HG02884 (cell line): ENCODE data around the gene KCNE3.

Experiments used
- ATAC-seq: cut with Tn5 transposase; IDR thresholded peaks from one replicate; pipeline ENCODE4 v1.9.1; 2021; ENCODE audit warnings: mild to moderate bottlenecking, moderate library complexity; ENCODE audit not compliant: unreplicated experiment

Gene KCNE3

DNA sequence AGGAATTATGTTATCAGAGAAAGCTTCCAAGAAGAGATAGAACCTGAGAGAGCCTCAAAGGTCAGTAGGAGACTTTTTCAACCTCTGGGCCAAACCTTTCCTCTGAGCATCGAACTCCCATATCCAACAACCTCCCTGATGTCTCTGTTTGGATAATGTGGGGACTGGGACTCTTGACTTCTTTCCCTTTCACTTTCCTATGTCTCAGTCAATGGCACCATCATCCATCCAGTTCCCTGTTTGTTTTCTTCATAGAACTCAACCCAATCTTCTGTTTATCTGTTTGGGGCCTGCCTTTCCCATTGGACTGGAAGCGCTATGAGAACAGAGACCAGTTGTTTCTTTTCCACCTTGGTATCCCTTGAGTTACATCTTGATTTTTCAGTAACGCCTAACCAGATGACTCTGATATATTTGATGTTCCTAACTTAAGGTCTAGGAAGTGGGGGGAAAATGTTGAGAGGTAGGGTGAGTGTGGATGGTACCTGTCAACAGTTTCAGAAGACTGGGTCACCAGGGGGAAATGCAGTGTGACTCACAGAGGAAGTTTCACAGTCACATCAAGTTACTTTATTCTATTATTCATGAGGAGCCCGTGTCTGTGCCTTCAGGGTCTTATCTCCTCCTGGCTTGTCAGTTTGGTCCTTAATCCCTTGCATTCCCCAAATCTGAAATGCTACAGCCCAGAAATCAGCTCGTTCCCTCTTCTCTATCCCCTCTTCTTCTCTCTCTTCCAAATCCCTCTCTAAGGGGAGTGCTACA lies 4.5 kb upstream of the KCNE3 start:
- no peak for ATAC-seq

DNA sequence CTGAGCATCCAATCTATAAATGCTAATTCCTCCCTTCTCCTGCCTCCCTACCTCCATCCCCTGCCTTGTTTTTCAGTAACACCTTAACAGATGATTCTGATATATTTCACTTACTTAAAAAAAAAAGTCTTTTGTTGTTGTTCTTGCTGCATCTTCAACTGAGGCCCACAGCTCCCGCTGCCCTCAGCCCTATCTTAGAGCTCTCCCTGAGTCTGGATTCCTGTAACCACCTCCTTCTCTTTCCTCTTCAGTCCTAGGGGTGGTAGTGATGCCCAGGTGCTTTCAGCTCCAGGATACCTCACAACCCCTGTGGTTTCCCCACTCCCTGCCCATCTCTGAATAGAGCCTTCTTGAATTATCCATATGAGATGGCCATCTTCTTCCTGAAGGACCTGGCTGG lies 3.7 kb upstream of the KCNE3 start:
- no peak for ATAC-seq

DNA sequence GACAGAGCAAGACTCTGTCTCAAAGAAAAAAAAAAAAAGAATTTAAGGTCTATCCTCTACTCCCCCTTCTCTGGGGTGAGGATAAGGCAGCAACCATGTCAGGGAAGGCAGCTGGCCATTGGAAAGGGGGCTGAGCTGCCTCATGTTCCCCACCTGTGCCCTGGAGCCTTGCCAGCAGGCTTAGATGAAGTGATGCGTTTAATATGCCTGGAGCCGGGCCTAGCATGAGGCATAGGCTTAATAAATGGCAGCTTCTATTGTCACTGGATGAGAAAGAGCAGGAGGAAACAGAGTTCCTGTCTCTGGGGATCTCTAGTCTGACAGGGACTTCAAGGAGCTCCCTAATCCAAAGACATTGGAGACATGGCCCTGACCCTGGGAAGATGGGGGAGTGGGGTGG lies 3.2 kb upstream of the KCNE3 start:
- ATAC-seq, result no peak

- no peak for ATAC-seq
Measured at GRCh38 chr11:74468936-74469335, 1.6 kb upstream of the KCNE3 start.

GRCh38 chr11:74468521-74468920 lies 1.2 kb upstream of the KCNE3 start:
- no peak for ATAC-seq

GRCh38 chr11:74468058-74468457 lies 709 bp upstream of the KCNE3 start:
- no peak for ATAC-seq

- ATAC-seq, result no peak
Measured at GRCh38 chr11:74465291-74465708, 2.0 kb downstream of the KCNE3 start.

- ATAC-seq, result no peak
Measured at GRCh38 chr11:74464746-74465145, 2.6 kb downstream of the KCNE3 start.

DNA sequence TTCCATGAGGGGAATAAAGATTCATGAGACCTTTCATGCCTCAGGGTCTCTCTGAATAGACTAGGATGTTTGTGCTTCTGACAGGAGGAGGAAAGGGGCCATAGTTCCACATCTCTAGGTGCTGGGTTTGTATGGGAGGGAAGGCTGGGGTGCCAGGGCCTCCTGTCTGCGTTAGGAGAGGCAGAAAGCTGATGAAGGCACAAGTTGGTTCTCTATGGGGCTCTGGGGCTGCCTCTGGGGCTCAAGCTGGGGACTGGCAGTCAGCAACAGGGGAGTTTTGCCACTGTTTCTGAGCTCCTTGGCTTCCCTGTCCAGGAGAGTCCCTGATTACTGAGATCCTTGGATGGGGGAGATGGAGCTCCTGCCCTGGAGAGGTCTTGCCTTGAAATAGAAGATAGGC lies 4.1 kb downstream of the KCNE3 start:
- no peak for ATAC-seq

DNA sequence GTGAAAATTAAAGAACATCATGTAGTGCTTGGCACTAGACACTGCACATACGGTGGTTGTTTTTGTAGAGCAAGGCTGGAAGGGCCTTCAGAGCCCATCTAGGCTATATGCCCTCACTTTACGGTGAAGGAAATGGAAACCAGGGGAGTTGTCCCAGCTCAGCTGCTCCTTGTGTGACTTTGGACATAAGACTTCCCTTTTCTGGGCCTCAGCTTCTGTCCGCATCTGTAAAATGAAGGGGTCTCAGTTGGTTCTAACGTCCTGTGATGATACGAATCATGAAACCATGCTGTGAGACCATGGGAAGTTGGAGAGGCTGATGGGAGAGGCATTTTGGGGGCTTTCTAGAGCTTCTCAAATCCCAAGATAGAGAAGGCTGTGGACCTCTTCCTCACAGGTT lies 4.7 kb downstream of the KCNE3 start:
- no peak for ATAC-seq

GRCh38 chr11:74462009-74462408 lies 5.3 kb downstream of the KCNE3 start:
- no peak for ATAC-seq

GRCh38 chr11:74460481-74461154 lies 6.7 kb downstream of the KCNE3 start:
- ATAC-seq, result no peak

GRCh38 chr11:74460065-74460464 lies 7.3 kb downstream of the KCNE3 start:
- ATAC-seq, result no peak

DNA sequence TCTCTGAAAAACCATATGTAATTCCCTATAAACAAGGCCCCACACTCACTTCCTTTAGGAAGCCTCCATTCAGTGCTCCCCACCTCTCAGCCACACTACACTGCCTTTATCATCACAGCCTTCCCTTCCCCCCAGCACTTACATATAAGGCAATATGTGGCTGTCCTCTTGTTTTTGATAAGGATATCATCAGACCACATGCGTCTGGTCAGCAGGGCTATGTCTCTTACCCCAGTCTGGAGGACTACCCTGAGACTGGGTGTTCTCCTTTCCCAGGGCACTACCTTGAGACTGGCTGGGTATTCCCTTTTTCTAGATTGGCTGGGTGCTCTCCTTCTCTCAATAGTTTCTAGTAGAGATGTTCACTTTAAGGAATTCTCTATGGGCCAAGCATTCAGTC lies 7.8 kb downstream of the KCNE3 start:
- no peak for ATAC-seq

- ATAC-seq, result no peak
Measured at GRCh38 chr11:74457356-74457755, 10.0 kb downstream of the KCNE3 start.

DNA sequence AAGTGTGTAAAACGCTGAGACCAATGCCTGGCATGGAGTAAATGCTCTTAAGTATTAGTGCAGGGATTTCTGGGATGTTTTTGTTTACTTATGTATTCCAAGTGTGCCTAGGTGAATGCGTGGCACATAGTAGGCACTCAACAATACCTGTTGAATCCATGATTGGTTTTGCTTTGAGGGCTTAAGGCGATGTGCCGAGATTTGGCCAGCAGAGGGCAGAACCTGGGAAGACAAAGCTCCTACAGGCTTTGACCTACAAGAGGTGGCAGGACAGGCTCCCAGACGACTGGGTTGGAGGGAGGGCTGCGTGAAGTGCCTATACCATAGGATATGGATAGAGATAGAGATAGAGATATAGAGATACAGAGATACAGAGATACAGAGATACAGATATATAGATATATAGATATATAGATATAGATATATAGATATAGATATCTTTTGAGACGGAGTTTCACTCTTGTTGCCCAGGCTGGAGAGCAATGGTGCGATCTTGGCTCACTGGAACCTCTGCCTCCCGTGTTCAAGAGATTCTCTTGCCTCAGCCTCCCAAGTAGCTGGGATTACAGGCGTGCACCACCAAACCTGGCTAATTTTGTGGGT lies 13.9 kb downstream of the KCNE3 start:
- ATAC-seq, result no peak

- ATAC-seq, result no peak
Measured at GRCh38 chr11:74452366-74452765, 15.0 kb downstream of the KCNE3 start.

DNA sequence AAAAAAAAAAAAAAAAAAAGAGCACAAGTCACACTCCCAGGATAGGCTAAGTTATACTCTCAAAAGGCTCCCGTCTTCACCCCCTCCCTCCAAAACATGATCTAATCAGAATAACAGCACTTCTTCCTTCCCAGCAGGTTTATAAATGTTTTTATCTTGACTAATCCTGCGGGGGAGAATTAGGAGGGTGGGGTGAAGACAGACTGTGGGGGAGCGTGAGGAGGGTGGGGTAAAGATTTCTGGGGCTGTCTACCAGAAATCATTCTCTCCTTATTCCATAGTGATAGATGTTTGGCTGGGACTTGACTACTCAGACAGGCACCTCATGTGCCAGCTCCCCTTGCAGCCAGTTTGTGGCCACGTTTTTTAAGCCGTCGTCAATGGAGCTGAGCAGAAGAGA lies 17.0 kb downstream of the KCNE3 start:
- no peak for ATAC-seq

- ATAC-seq, result peak; percentile 69
Measured at GRCh38 chr11:74449369-74449931, 17.9 kb downstream of the KCNE3 start.

DNA sequence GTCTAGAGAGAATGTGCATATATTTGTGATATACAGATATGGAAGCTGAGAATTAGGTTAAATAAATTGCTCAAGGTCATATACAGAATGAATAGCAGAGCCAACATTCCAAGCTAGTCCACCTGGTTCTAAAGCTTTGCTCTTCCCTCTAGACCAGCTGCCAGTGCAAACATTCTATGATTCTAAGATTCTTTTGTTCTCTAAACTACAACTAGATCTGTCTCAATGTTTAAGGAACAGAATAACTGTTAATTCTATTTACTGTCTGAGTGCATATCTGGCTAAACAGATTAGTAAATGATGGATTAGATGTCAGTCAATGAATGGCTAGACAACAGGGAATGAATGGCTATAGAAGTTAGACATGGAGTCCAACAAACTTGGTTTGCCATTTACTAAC lies 19.6 kb downstream of the KCNE3 start:
- no peak for ATAC-seq

- no peak for ATAC-seq
Measured at GRCh38 chr11:74446532-74446938, 20.8 kb downstream of the KCNE3 start.
